ENCODE results near the gene AGK. TPM values are rescaled to one million over a fixed set of nuclear protein-coding genes. Genes with fewer than 3 reads are reported as not detected.
A peak's percentile ranks its signal among the peaks of the same experiment; 100 is the strongest.

Gene AGK
- total and polyA plus RNA-seq, 2 experiments from 2014 or later: 21.9 to 37.9 TPM

GRCh38 chr7:141674702-141675101 lies 123.5 kb downstream of the AGK start:
- no peak overlapping the region for H3K4me3 Mint-ChIP-seq
- peak; percentile 84 for DNase-seq (ENCODE audit: low spot score)
- H2AFZ ChIP-seq: no peak overlapping the region
- no peak overlapping the region for H3K4me2 ChIP-seq
- H3K27ac ChIP-seq (ENCODE audit: low read depth): no peak overlapping the region
- H3K9me2 ChIP-seq (ENCODE audit: insufficient read depth): no peaks in the 10 kb centered on the region
- H3K27ac Mint-ChIP-seq: peak overlapping the region; percentile 74
- 0 out of 2 replicates have a peak, but pooled peaks cover 3% of the 10 kb centered on the region for H4K20me1 ChIP-seq (replicated peaks; ENCODE audit: insufficient read depth)
- H3K4me1 ChIP-seq (ENCODE audit: insufficient read depth): no peaks in the 10 kb centered on the region
- no peaks in the 10 kb centered on the region for H3K27me3 ChIP-seq (ENCODE audit: insufficient read depth)
- ATAC-seq: peak; percentile 100
- no peaks in the 10 kb centered on the region for H3F3A ChIP-seq (replicated peaks; ENCODE audit: low read depth)
- peaks cover 3% of the 10 kb centered on the region; the same call in 1 of the 2 replicates for H3K36me3 ChIP-seq (ENCODE audit: insufficient read depth)
- no peaks in the 10 kb centered on the region for H3K79me2 ChIP-seq (replicated peaks; ENCODE audit: insufficient read depth)
- peaks cover 8% of the 10 kb centered on the region for H3K27me3 Mint-ChIP-seq (ENCODE audit: insufficient read depth, low read depth, poor library complexity)
- H3K36me3 Mint-ChIP-seq (ENCODE audit: low read depth): peaks cover 35% of the 10 kb centered on the region
- peaks cover 9% of the 10 kb centered on the region; the same call in 2 of the 3 replicates for H3K4me1 Mint-ChIP-seq
- TF ChIP-seq STAT1 (IDR thresholded peaks at IDR 0.05; ENCODE audit: unreplicated experiment) (no peak), CREB1 (CRISPR knock-in tag; IDR thresholded peaks at IDR 0.05; ENCODE audit: low read depth) (no peak), ZNF331 (CRISPR knock-in tag; IDR thresholded peaks at IDR 0.05; ENCODE audit: low read depth) (no peak), CTCF (conservative IDR thresholded peaks at IDR 0.05; ENCODE audit: low read depth in 2 of 2) (peak; percentile 89 to 94), EZH2phosphoT487 (IDR thresholded peaks at IDR 0.05; ENCODE audit: unreplicated experiment) (no peak)
- H3K4me3 ChIP-seq: no peak overlapping the region
- H3K9me3 Mint-ChIP-seq: peaks cover 8% of the 10 kb centered on the region; the same call in 1 of the 3 replicates

GRCh38 chr7:141675436-141676215 lies 124.4 kb downstream of the AGK start:
- Histone ChIP-seq H3K4me3 (no peak overlapping the region), H3K36me3 (ENCODE audit: insufficient read depth) (no peaks in the 10 kb centered on the region; the same call in 1 of the 2 replicates), H3F3A (replicated peaks; ENCODE audit: low read depth) (no peaks in the 10 kb centered on the region), H4K20me1 (replicated peaks; ENCODE audit: insufficient read depth) (0 out of 2 replicates have a peak, but pooled peaks cover 3% of the 10 kb centered on the region), H3K4me2 (no peak overlapping the region), H3K79me2 (replicated peaks; ENCODE audit: insufficient read depth) (no peaks in the 10 kb centered on the region), H2AFZ (no peak overlapping the region), H3K27ac (ENCODE audit: low read depth) (no peak overlapping the region), H3K4me1 (ENCODE audit: insufficient read depth) (no peaks in the 10 kb centered on the region), H3K9me2 (ENCODE audit: insufficient read depth) (no peaks in the 10 kb centered on the region), H3K27me3 (ENCODE audit: insufficient read depth) (no peaks in the 10 kb centered on the region)
- Mint-ChIP-seq H3K4me3 (no peak overlapping the region), H3K27ac (no peak overlapping the region), H3K4me1 (peaks cover 9% of the 10 kb centered on the region; the same call in 2 of the 3 replicates), H3K36me3 (ENCODE audit: low read depth) (peaks cover 32% of the 10 kb centered on the region), H3K9me3 (peaks cover 8% of the 10 kb centered on the region; the same call in 1 of the 3 replicates), H3K27me3 (ENCODE audit: insufficient read depth, low read depth, poor library complexity) (peaks cover 8% of the 10 kb centered on the region)
- DNase-seq (ENCODE audit: low spot score) (no peak), ATAC-seq (no peak)
- TF ChIP-seq ZNF114 (CRISPR knock-in tag; IDR thresholded peaks at IDR 0.05): no peak
- TF ChIP-seq ZNF462 (CRISPR knock-in tag; IDR thresholded peaks at IDR 0.05): no peak
- no peak for TF ChIP-seq CTCF (conservative IDR thresholded peaks at IDR 0.05; ENCODE audit: low read depth in 2 of 2)
- no peak for TF ChIP-seq CREB1 (CRISPR knock-in tag; IDR thresholded peaks at IDR 0.05; ENCODE audit: low read depth)
- no peak for TF ChIP-seq ETS1 (IDR thresholded peaks at IDR 0.05)
